Right lobe of liver (tissue), 4 donors: ENCODE data around the gene MAP1B.

Experiments used
- CTCF ChIP-seq, 4 donors: fragments of 200-600 bp in 3 of 4; fragments of 450-650 bp in 1 of 4; IDR thresholded peaks; one replicate each; pipeline versions ENCODE4 v1.5.1 to v1.8.0; 2016 to 2022; ENCODE audit warnings: antibody characterized with exemption in 4 of 4, mild to moderate bottlenecking in 2 of 4
- POLR2A ChIP-seq: fragments of 450-650 bp; IDR thresholded peaks from one replicate; pipeline ENCODE4 v1.6.1; 2017; ENCODE audit warnings: antibody characterized with exemption, mild to moderate bottlenecking
- donor health status: DM: no; HTN: no; CAD: no.
- donor health status: DM: no; HTN: no; CAD: no.
- donor health status: DM: no; HTN: yes; CAD: no.

DNA sequence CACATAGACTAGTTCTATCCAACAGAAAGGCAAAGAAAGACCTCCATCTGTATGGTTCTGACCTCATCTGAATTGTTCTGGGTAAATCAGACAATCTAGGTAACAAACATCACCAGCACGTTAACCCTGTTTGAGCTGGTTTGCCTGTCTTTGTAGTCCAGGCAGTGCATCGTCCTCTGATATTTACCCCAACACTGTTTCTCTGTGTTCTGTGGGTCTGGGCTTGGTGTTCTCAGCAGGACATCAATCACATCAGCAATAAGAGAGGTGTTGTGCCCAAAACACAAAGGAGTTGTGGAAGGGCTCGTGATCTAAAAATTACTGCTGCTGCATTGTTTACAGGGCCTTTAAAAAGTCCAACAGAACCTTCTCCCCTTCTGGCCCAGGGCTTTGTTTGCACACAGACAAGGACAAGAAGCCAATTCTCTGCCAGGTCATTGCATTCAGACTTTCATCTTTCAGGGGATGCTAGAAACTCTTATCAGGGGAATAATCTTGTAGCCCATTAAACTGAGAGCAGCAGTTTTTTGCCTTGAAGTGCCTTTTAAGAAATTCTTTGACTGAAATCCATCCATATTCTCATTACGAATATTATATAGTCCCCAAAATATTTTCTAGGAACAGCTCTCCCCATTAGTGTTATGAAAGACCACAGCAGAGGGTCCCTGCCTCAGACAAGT lies 30.5 kb upstream of the MAP1B start:
- TF ChIP-seq CTCF (IDR thresholded peaks at IDR 0.05): no peak
- TF ChIP-seq POLR2A: no peak
